Calu3 (cell line): ENCODE results near the gene ANO4. TPM values are rescaled to one million over a fixed set of nuclear protein-coding genes. Genes with fewer than 3 reads are reported as not detected.

Experiments
- BruUV-seq: library from RNA; stranded (reverse); fragments of 400-500 nt; replicated peaks from 2 replicates; lab custom pipeline; 2021; lab: Mats Ljungman, UMichigan
- CTCF ChIA-PET: fragments of 300-600 bp; sonication (Branson Sonifier 250); formaldehyde crosslinking; loops from one replicate; lab custom pipeline; 2022; ENCODE audit warnings: antibody characterized with exemption; lab: Charles Lee
- DNase-seq: peaks from one replicate; pipeline ENCODE4 v3.0.0; 2022
- H3K27ac Mint-ChIP-seq: one replicate; pipeline ENCODE4 v1.8.0; 2022; ENCODE audit warnings: mixed read lengths; ENCODE audit not compliant: unreplicated experiment
- H3K27me3 Mint-ChIP-seq: one replicate; pipeline ENCODE4 v1.8.0; 2022; ENCODE audit warnings: mixed read lengths; ENCODE audit not compliant: unreplicated experiment
- H3K36me3 Mint-ChIP-seq: one replicate; pipeline ENCODE4 v1.8.0; 2022; ENCODE audit warnings: mild to moderate bottlenecking, moderate library complexity, mixed read lengths; ENCODE audit not compliant: insufficient read depth, unreplicated experiment
- H3K4me1 Mint-ChIP-seq: one replicate; pipeline ENCODE4 v1.8.0; 2022; ENCODE audit warnings: mild to moderate bottlenecking, low read depth, mixed read lengths; ENCODE audit not compliant: unreplicated experiment
- H3K4me3 Mint-ChIP-seq: one replicate; pipeline ENCODE4 v1.8.0; 2022; ENCODE audit warnings: mild to moderate bottlenecking, low read depth, moderate library complexity, mixed read lengths; ENCODE audit not compliant: unreplicated experiment
- H3K9me3 Mint-ChIP-seq: one replicate; pipeline ENCODE4 v1.8.0; 2022; ENCODE audit warnings: low read depth, mixed read lengths; ENCODE audit not compliant: unreplicated experiment
- intact Hi-C: fragments of 100-400 bp; cut with micrococcal nuclease; formaldehyde crosslinking; loops from one replicate; pipeline ENCODE4 v1.10.0; 2022; ENCODE audit not compliant: unreplicated experiment
- total RNA-seq: library from RNA; stranded (reverse); gene quantifications from 2 replicates; pipeline ENCODE4 v1.2.3, GENCODE V29; 2022
- TF ChIP-seq, protein P1 (sequence below): fragments of 200-600 bp; IDR thresholded peaks from one replicate; pipeline ENCODE4 v1.8.0; 2022; ENCODE audit warnings: antibody characterized with exemption; ENCODE audit not compliant: unreplicated experiment

ANO4 gene
- total RNA-seq, 1 experiment from 2014 or later: 1.9 TPM

DNA sequence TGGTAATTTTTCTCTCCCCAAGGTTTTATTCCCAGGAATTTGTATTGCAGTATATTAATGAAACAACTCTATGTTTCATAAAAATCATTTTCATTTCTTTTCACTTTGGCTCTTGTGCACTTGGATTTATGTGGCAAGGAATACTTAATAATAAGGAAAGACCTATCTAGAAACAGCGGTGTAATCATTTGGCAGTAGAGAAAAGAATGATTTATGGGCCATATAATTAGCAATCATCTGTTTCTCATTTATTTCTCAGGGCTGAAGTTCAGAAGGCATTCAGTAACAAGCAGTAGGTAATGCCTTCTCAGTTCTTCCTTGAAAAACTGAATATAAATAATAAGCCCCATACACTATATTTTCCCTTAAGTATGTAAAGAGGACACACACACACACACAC is 172.6 kb downstream of the ANO4 start:
- no peak for DNase-seq
- no peaks in the 10 kb centered on the region for H3K4me1 Mint-ChIP-seq
- TF ChIP-seq, protein P1, sequence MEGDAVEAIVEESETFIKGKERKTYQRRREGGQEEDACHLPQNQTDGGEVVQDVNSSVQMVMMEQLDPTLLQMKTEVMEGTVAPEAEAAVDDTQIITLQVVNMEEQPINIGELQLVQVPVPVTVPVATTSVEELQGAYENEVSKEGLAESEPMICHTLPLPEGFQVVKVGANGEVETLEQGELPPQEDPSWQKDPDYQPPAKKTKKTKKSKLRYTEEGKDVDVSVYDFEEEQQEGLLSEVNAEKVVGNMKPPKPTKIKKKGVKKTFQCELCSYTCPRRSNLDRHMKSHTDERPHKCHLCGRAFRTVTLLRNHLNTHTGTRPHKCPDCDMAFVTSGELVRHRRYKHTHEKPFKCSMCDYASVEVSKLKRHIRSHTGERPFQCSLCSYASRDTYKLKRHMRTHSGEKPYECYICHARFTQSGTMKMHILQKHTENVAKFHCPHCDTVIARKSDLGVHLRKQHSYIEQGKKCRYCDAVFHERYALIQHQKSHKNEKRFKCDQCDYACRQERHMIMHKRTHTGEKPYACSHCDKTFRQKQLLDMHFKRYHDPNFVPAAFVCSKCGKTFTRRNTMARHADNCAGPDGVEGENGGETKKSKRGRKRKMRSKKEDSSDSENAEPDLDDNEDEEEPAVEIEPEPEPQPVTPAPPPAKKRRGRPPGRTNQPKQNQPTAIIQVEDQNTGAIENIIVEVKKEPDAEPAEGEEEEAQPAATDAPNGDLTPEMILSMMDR: no peak
- H3K9me3 Mint-ChIP-seq: no peaks in the 10 kb centered on the region
- no peak overlapping the region for H3K4me3 Mint-ChIP-seq
- CTCF ChIA-PET: no interaction called here
- no peak overlapping the region for H3K27ac Mint-ChIP-seq
- H3K36me3 Mint-ChIP-seq: no peaks in the 10 kb centered on the region
- no peaks in the 10 kb centered on the region for H3K27me3 Mint-ChIP-seq
- intact Hi-C loops: no loop called here
- no TSS peak for BruUV-seq

DNA sequence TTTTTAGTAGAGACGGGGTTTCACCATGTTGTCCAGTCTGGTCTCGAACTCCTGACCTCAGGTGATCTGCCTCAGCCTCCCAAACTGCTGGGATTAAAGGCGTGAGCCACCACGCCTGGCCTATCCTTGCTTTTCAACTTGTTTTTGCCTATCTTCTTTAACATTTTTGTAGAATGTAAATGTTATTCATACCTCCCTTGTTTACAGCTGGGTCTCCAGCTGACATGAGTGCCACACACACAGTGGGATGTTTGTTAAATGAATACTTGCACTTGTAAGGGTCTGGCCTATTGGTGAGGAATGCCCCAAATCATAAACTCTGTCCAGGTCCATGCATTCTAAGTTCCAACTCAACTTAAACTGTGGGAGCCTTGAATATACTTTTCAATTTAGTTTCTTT is 176.3 kb downstream of the ANO4 start:
- Mint-ChIP-seq H3K4me1 (no peaks in the 10 kb centered on the region), H3K27me3 (no peaks in the 10 kb centered on the region), H3K4me3 (no peak overlapping the region), H3K36me3 (no peaks in the 10 kb centered on the region), H3K9me3 (no peaks in the 10 kb centered on the region), H3K27ac (no peak overlapping the region)
- DNase-seq: no peak
- intact Hi-C loops: no loop called here
- TF ChIP-seq, protein P1: no peak
- CTCF ChIA-PET: interaction anchor here (0.7 kb wide), 1 partner anchor 127 kb away, joined by 6 read pairs; no protein-coding TSS in a partner anchor
- no TSS peak for BruUV-seq

DNA sequence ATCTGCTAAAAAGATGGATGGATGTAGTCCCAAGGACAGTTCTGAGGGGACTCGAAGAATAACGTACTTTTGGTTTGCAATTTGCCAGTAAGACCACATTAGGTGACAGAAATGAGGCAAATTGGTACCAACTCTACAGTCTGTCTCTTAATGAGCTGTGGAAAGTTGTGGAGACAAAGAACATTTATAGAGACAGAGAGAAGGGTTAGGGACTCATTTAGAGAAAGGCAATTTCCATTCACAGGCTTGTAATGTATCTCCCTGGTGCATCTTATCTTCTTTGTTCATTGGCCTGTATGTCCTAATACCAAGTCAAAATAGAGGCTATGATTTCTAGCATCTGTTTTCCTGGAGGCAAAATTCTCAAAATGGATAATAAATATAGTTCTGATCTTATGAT is 177.5 kb downstream of the ANO4 start:
- no peak for DNase-seq
- CTCF ChIA-PET: no interaction called here
- Mint-ChIP-seq H3K9me3 (no peaks in the 10 kb centered on the region), H3K4me1 (no peaks in the 10 kb centered on the region), H3K27ac (no peak overlapping the region), H3K27me3 (no peaks in the 10 kb centered on the region), H3K4me3 (no peak overlapping the region), H3K36me3 (no peaks in the 10 kb centered on the region)
- TF ChIP-seq, protein P1: no peak
- intact Hi-C loops: no loop called here
- no TSS peak for BruUV-seq

DNA sequence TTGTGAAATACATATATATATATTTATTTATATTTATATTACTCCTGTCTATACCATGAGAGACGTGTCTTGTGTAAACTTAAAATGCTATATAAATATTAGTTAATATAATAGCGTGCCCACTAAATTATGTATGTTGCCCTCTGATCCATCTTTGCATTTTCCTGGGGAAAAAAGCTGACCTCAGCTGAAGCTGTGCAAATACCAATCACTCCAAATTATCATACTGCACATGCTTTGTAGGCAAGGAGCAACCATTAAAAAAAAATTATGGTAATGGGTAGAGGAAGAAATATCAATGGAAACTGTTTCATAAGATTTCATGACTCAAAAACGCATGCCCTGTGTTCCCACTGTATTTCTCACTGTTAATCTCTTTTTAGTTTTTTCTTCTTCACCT is 179.8 kb downstream of the ANO4 start:
- Mint-ChIP-seq H3K36me3 (no peaks in the 10 kb centered on the region), H3K4me1 (no peaks in the 10 kb centered on the region), H3K27me3 (no peaks in the 10 kb centered on the region), H3K4me3 (no peak overlapping the region), H3K27ac (no peak overlapping the region), H3K9me3 (no peaks in the 10 kb centered on the region)
- TF ChIP-seq, protein P1: no peak
- no peak for DNase-seq
- CTCF ChIA-PET: interaction anchor here (0.7 kb wide), 1 partner anchor 785 kb away, joined by 3 read pairs; no protein-coding TSS in a partner anchor
- no TSS peak for BruUV-seq
- intact Hi-C loops: no loop called here
